OCI-LY7 (cell line): ENCODE data around the gene TRAF1.

Source experiments
- EZH2phosphoT487 ChIP-seq: fragments of 200-600 bp; sonication (generic); IDR thresholded peaks from 2 replicates; pipeline ENCODE4 v1.6.1; 2018; ENCODE audit warnings: low read depth, borderline replicate concordance, mild to moderate bottlenecking, mixed run types, antibody characterized with exemption, low read length, moderate library complexity, mixed read lengths
- TF ChIP-seq, protein P1 (sequence below): fragments of 200-600 bp; sonication (generic); conservative IDR thresholded peaks from 2 replicates; pipeline ENCODE4 v1.5.1; 2014; ENCODE audit warnings: mild to moderate bottlenecking, antibody characterized with exemption, low read length, moderate library complexity, mixed read lengths

- TF ChIP-seq, protein P1, sequence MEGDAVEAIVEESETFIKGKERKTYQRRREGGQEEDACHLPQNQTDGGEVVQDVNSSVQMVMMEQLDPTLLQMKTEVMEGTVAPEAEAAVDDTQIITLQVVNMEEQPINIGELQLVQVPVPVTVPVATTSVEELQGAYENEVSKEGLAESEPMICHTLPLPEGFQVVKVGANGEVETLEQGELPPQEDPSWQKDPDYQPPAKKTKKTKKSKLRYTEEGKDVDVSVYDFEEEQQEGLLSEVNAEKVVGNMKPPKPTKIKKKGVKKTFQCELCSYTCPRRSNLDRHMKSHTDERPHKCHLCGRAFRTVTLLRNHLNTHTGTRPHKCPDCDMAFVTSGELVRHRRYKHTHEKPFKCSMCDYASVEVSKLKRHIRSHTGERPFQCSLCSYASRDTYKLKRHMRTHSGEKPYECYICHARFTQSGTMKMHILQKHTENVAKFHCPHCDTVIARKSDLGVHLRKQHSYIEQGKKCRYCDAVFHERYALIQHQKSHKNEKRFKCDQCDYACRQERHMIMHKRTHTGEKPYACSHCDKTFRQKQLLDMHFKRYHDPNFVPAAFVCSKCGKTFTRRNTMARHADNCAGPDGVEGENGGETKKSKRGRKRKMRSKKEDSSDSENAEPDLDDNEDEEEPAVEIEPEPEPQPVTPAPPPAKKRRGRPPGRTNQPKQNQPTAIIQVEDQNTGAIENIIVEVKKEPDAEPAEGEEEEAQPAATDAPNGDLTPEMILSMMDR = no peak
- no peak for TF ChIP-seq EZH2phosphoT487
Observed at GRCh38 chr9:120902569-120903535, 23.7 kb downstream of the TRAF1 start.
